Measurements from ENCODE around the gene GRK1.
"Not testable (repeated sequence)": the region's sequence is repeated elsewhere in the genome, so short reads cannot be mapped to it uniquely, and the experiment has no call there.

The GRK1 gene

GRCh38 chr13:113743366-113744195 is 76.6 kb downstream of the GRK1 start:
- no peak overlapping the region for H3K4me3 ChIP-seq (ENCODE audit: control insufficient read depth, low read depth, low read length)
- TF ChIP-seq CTCF (IDR thresholded peaks at IDR 0.05; ENCODE audit: control insufficient read depth, insufficient read depth, low read depth, low read length, missing control alignments): no peak
- DNase-seq (ENCODE audit: low read depth): no peak

- no peak overlapping the region for H3K4me3 ChIP-seq (ENCODE audit: control insufficient read depth, low read depth, low read length)
- no peak for TF ChIP-seq CTCF (IDR thresholded peaks at IDR 0.05; ENCODE audit: control insufficient read depth, insufficient read depth, low read depth, low read length, missing control alignments)
- DNase-seq (ENCODE audit: low read depth): no peak
These were observed 77.4 kb downstream of the GRK1 start for GRCh38 chr13:113744197-113745000.

DNA sequence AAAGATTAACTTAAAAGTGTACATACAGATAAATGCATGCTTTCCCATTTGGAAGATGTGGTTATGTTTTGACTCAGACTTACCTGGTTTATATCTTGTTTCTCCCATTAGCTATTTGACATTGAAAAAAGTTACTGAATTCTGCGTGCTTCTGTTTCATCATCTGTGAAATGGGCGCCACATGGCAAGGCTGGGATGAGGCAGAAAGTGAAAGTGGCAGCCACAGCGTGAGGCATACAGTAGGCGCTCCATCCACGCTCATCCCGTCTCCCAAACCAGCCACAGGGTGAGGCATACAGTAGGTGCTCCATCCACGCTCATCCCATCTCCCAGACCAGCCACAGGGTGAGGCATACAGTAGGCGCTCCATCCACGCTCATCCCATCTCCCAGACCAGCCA is 78.0 kb downstream of the GRK1 start:
- no peak for TF ChIP-seq CTCF (IDR thresholded peaks at IDR 0.05; ENCODE audit: control insufficient read depth, insufficient read depth, low read depth, low read length, missing control alignments)
- no peak for DNase-seq (ENCODE audit: low read depth)
- H3K4me3 ChIP-seq (ENCODE audit: control insufficient read depth, low read depth, low read length): no peak overlapping the region

- H3K4me3 ChIP-seq (ENCODE audit: control insufficient read depth, low read depth, low read length); DNase-seq (ENCODE audit: low read depth): not testable (repeated sequence)
These were observed 78.6 kb downstream of the GRK1 start for GRCh38 chr13:113745500-113746142.

GRCh38 chr13:113746143-113746525 is 79.1 kb downstream of the GRK1 start:
- DNase-seq (ENCODE audit: low read depth): no peak
- TF ChIP-seq CTCF (IDR thresholded peaks at IDR 0.05; ENCODE audit: control insufficient read depth, insufficient read depth, low read depth, low read length, missing control alignments): no peak
- H3K4me3 ChIP-seq (ENCODE audit: control insufficient read depth, low read depth, low read length): no peak overlapping the region

GRCh38 chr13:113746671-113747070 is 79.7 kb downstream of the GRK1 start:
- no peak overlapping the region for H3K4me3 ChIP-seq (ENCODE audit: control insufficient read depth, low read depth, low read length)
- TF ChIP-seq CTCF (IDR thresholded peaks at IDR 0.05; ENCODE audit: control insufficient read depth, insufficient read depth, low read depth, low read length, missing control alignments): no peak
- no peak for DNase-seq (ENCODE audit: low read depth)
